Measurements from ENCODE around the gene NEU1. TPM values are rescaled to one million over a fixed set of nuclear protein-coding genes. Genes with fewer than 3 reads are reported as not detected.
"Not testable (repeated sequence)": the region's sequence is repeated elsewhere in the genome, so short reads cannot be mapped to it uniquely, and the experiment has no call there.

The NEU1 gene
- total RNA-seq, 2 donors from 2014 or later, result 19.3 to 22.3 TPM

- Mint-ChIP-seq H3K27ac (peak overlapping the region; percentile 95), H3K4me1 (peaks cover under 1% of the 10 kb centered on the region), H3K4me3 (peak overlapping the region; percentile 96), H3K27me3 (no peaks in the 10 kb centered on the region), H3K36me3 (ENCODE audit: low read depth) (peaks cover 54% of the 10 kb centered on the region), H3K9me3 (no peaks in the 10 kb centered on the region)
- ATAC-seq (replicated peaks), result no peak
These were observed 31.7 kb downstream of the NEU1 start for GRCh38 chr6:31830886-31831335.

- Mint-ChIP-seq H3K4me1 (no peaks in the 10 kb centered on the region), H3K36me3 (ENCODE audit: low read depth) (peaks cover 42% of the 10 kb centered on the region), H3K9me3 (no peaks in the 10 kb centered on the region), H3K27ac (peak overlapping the region; percentile 95), H3K27me3 (no peaks in the 10 kb centered on the region), H3K4me3 (peak overlapping the region; percentile 96)
- no peak for ATAC-seq (replicated peaks)
These were observed 32.9 kb downstream of the NEU1 start for GRCh38 chr6:31829633-31830283.

DNA sequence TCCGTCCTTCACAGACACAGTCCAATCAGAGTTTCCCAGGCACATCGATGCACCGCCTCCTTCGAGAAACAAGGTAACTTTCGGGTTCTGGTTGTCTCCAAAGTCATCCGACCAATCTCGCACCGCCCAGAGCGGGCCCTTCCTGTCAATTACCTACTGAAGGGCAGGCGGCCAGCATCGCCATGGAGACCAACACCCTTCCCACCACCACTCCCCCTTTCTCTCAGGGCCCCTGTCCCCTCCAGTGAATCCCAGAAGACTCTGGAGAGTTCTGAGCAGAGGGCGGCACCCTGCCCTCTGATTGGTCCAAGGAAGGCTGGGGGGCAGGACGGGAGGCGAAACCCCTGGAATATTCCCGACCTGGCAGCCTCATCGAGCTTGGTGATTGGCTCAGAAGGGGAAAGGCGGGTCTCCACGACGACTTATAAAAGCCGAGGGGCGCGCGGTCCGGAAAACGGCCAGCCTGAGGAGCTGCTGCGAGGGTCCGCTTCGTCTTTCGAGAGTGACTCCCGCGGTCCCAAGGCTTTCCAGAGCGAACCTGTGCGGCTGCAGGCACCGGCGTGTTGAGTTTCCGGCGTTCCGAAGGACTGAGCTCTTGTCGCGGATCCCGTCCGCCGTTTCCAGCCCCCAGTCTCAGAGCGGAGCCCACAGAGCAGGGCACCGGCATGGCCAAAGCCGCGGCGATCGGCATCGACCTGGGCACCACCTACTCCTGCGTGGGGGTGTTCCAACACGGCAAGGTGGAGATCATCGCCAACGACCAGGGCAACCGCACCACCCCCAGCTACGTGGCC, 35.1 kb downstream of the NEU1 start, which contains the start of gene HSPA1B:
Gene HSPA1B (plus strand): TSS at position 453 of the 794 bp plus-strand sequence. CDS start 213 bp downstream, at position 666.
- H3K4me1 Mint-ChIP-seq, result peaks cover 12% of the 10 kb centered on the region

GRCh38 chr6:31826793-31827285, 35.8 kb downstream of the NEU1 start:
- peaks cover 17% of the 10 kb centered on the region for H3K4me1 Mint-ChIP-seq
- ATAC-seq (replicated peaks), result no peak
- peak overlapping the region; percentile 93 for H3K27ac Mint-ChIP-seq
- no peaks in the 10 kb centered on the region for H3K27me3 Mint-ChIP-seq
- H3K36me3 Mint-ChIP-seq (ENCODE audit: low read depth), result peaks cover 38% of the 10 kb centered on the region
- no peaks in the 10 kb centered on the region for H3K9me3 Mint-ChIP-seq
- peak overlapping the region; percentile 84 for H3K4me3 Mint-ChIP-seq

More for the DNA sequence above, 35.1 kb downstream of the NEU1 start, which contains the start of gene HSPA1B:
- Mint-ChIP-seq H3K36me3 (ENCODE audit: low read depth) (peaks cover 34% of the 10 kb centered on the region), H3K27ac (peak within 1 kb of the TSS; percentile 93), H3K27me3 (no peaks in the 10 kb centered on the region), H3K9me3 (no peaks in the 10 kb centered on the region), H3K4me3 (peak within 1 kb of the TSS; percentile 84)
- ATAC-seq (replicated peaks), result peak; percentile 80

DNA sequence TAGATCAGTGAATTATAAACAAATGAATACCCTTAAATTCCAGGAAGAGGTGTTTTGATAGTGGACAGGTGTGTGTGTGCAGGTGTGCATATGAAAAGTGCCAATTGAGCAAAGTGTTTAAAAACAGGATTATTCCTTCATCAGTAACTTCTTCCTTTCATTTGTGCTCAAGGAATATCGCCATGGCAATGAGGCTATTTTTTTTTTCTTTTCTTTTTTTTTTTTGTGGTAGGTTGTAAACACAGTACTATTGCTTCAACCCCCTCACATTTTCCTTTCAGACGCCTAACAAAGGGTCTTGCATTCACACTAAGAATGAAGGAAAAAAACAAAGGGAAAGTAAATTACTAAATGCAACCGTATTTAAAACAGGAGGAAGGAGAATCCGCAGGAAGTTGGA, 37.1 kb downstream of the NEU1 start:
- Mint-ChIP-seq H3K4me1 (peaks cover 17% of the 10 kb centered on the region), H3K27ac (peak overlapping the region; percentile 93), H3K9me3 (no peaks in the 10 kb centered on the region), H3K36me3 (ENCODE audit: low read depth) (peaks cover 26% of the 10 kb centered on the region), H3K4me3 (peak overlapping the region; percentile 84), H3K27me3 (no peaks in the 10 kb centered on the region)
- no peak for ATAC-seq (replicated peaks)

GRCh38 chr6:31823592-31824196, 38.9 kb downstream of the NEU1 start:
- peaks cover 18% of the 10 kb centered on the region for H3K36me3 Mint-ChIP-seq (ENCODE audit: low read depth)
- peaks cover 22% of the 10 kb centered on the region for H3K4me1 Mint-ChIP-seq
- not testable (repeated sequence) for ATAC-seq (replicated peaks); H3K9me3 Mint-ChIP-seq; H3K27me3 Mint-ChIP-seq
- H3K4me3 Mint-ChIP-seq, result peak overlapping the region; percentile 100
- peak overlapping the region; percentile 95 for H3K27ac Mint-ChIP-seq

- Mint-ChIP-seq H3K27me3 (no peaks in the 10 kb centered on the region), H3K9me3 (no peaks in the 10 kb centered on the region), H3K4me3 (peak overlapping the region; percentile 100), H3K36me3 (ENCODE audit: low read depth) (peaks cover 26% of the 10 kb centered on the region), H3K27ac (peak overlapping the region; percentile 95), H3K4me1 (peaks cover 22% of the 10 kb centered on the region)
- ATAC-seq (replicated peaks), result peak; percentile 73
These were observed 40.4 kb downstream of the NEU1 start for GRCh38 chr6:31822036-31822821.

DNA sequence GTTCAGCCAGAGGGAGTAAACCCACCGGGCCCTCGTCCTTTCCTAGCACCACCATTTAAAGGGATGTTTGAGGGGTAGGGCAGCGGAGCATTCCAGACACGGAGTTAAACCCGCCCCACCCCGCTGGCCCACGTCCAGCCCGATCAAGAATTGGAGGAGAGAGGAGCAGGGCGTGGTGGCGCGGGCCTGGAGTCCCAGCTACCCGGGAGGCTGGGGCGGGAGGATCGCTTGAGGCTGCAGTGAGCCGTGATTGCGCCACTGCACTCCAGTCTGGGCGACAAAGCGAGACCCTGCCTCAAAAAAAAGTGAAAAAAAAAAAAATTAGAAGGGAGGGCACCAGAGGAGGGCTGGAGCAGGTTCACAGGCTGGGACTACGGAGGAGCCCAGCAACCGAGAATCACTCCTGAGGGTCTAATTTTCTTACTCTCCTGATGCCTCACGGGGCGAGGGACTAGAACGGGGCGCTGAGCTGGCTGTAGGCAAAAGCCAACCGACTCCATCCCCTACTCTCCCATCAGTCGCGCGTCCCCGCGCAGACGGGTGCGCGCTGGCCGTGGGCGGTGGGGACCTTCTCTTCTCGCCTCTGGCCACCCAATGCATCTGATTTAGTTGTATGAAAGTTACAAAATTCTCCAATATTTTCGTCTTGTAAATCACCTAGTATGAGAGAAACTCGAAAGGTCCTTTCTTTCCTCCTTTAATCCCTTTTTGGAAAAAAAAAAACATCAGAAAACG, 41.2 kb downstream of the NEU1 start:
- peak; percentile 38 for ATAC-seq (replicated peaks)
- Mint-ChIP-seq H3K4me3 (peak overlapping the region; percentile 100), H3K9me3 (no peaks in the 10 kb centered on the region), H3K36me3 (ENCODE audit: low read depth) (peaks cover 23% of the 10 kb centered on the region), H3K4me1 (peaks cover 22% of the 10 kb centered on the region), H3K27me3 (no peaks in the 10 kb centered on the region), H3K27ac (peak overlapping the region; percentile 95)

GRCh38 chr6:31820399-31820798, 42.2 kb downstream of the NEU1 start:
- Mint-ChIP-seq H3K27ac (peak overlapping the region; percentile 95), H3K4me1 (peaks cover 22% of the 10 kb centered on the region), H3K36me3 (ENCODE audit: low read depth) (peaks cover 27% of the 10 kb centered on the region), H3K4me3 (peak overlapping the region; percentile 100)
- not testable (repeated sequence) for H3K27me3 Mint-ChIP-seq; ATAC-seq (replicated peaks); H3K9me3 Mint-ChIP-seq

DNA sequence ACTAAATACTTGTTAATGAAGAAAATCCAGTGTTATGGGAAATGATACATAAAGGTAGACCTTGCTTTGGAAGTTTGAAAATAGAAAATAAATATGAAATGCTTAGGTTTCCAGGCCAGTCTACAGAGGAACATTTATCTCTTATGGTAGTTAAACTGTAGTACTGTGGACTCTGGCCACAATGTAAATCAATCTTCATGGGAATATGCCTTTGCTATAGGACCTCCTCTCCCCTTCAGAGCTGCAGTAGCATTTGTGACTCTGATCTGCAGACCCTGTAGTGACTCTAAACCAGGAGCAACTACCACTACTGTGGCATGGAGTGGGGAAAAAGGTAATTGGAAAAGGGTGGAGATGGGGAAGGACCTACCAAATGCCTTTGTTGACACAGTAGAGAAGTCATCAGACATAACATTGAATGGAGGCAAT, 42.7 kb downstream of the NEU1 start:
- Mint-ChIP-seq H3K9me3 (no peaks in the 10 kb centered on the region), H3K27me3 (no peaks in the 10 kb centered on the region), H3K36me3 (ENCODE audit: low read depth) (peaks cover 29% of the 10 kb centered on the region), H3K4me3 (peak overlapping the region; percentile 100), H3K27ac (no peak overlapping the region), H3K4me1 (peaks cover 22% of the 10 kb centered on the region)
- no peak for ATAC-seq (replicated peaks)

- peaks cover 16% of the 10 kb centered on the region for H3K4me1 Mint-ChIP-seq
- H3K9me3 Mint-ChIP-seq; ATAC-seq (replicated peaks); H3K27me3 Mint-ChIP-seq: not testable (repeated sequence)
- H3K36me3 Mint-ChIP-seq (ENCODE audit: low read depth), result peaks cover 33% of the 10 kb centered on the region
- peak overlapping the region; percentile 100 for H3K4me3 Mint-ChIP-seq
- peak overlapping the region; percentile 97 for H3K27ac Mint-ChIP-seq
These were observed 44.6 kb downstream of the NEU1 start for GRCh38 chr6:31817929-31818511.

- Mint-ChIP-seq H3K27ac (peak overlapping the region; percentile 97), H3K36me3 (ENCODE audit: low read depth) (peaks cover 39% of the 10 kb centered on the region), H3K4me1 (peaks cover 17% of the 10 kb centered on the region), H3K4me3 (peak overlapping the region; percentile 100)
- H3K27me3 Mint-ChIP-seq; ATAC-seq (replicated peaks); H3K9me3 Mint-ChIP-seq: not testable (repeated sequence)
These were observed 45.3 kb downstream of the NEU1 start for GRCh38 chr6:31817133-31817928.

All from activated T-helper 17 cell treated with anti-CD3 and anti-CD28 coated beads, Interleukin-2, amount 50 U/mL, for 72 hours (primary cell).